Measurements from ENCODE around the gene GHRHR. TPM values are rescaled to one million over a fixed set of nuclear protein-coding genes. Genes with fewer than 3 reads are reported as not detected.

The GHRHR gene
- polyA plus RNA-seq, 1 experiment = not detected

- ChIA-PET CTCF (interaction anchor here (2.7 kb wide), 1 partner anchor 19 kb away, joined by 11 read pairs; no protein-coding TSS in a partner anchor), POLR2A (no interaction called here)
- Histone ChIP-seq H3K9me3 (ENCODE audit: control insufficient read depth, insufficient read depth, low read length) (no peaks in the 10 kb centered on the region), H3K27ac (ENCODE audit: low read depth, low read length) (no peak overlapping the region), H3K27me3 (ENCODE audit: control insufficient read depth, insufficient read depth, low read length) (peaks cover 9% of the 10 kb centered on the region), H3K4me3 (ENCODE audit: low read depth, low read length) (no peak overlapping the region)
- no peak for TF ChIP-seq CTCF (IDR thresholded peaks at IDR 0.05; ENCODE audit: low read depth, low read length)
- no peak for DNase-seq (ENCODE audit: low read depth, low spot score)
Observed at GRCh38 chr7:31002256-31002655, 38.5 kb downstream of the GHRHR start.

GRCh38 chr7:31003097-31003496 lies 39.3 kb downstream of the GHRHR start:
- POLR2A ChIA-PET = no interaction called here
- H3K27ac ChIP-seq (ENCODE audit: low read depth, low read length) = no peak overlapping the region
- no peak for DNase-seq (ENCODE audit: low read depth, low spot score)
- CTCF ChIA-PET = interaction anchor here (2.7 kb wide), 1 partner anchor 20 kb away, joined by 11 read pairs; no protein-coding TSS in a partner anchor
- no peak overlapping the region for H3K4me3 ChIP-seq (ENCODE audit: low read depth, low read length)
- TF ChIP-seq CTCF (IDR thresholded peaks at IDR 0.05; ENCODE audit: low read depth, low read length) = no peak
- peaks cover 9% of the 10 kb centered on the region for H3K27me3 ChIP-seq (ENCODE audit: control insufficient read depth, insufficient read depth, low read length)
- H3K9me3 ChIP-seq (ENCODE audit: control insufficient read depth, insufficient read depth, low read length) = no peaks in the 10 kb centered on the region

- no peak for DNase-seq (ENCODE audit: low read depth, low spot score)
- TF ChIP-seq CTCF (IDR thresholded peaks at IDR 0.05; ENCODE audit: low read depth, low read length) = no peak
- Histone ChIP-seq H3K9me3 (ENCODE audit: control insufficient read depth, insufficient read depth, low read length) (no peaks in the 10 kb centered on the region), H3K27me3 (ENCODE audit: control insufficient read depth, insufficient read depth, low read length) (peaks cover 9% of the 10 kb centered on the region), H3K27ac (ENCODE audit: low read depth, low read length) (no peak overlapping the region), H3K4me3 (ENCODE audit: low read depth, low read length) (no peak overlapping the region)
- CTCF ChIA-PET = interaction anchor here (2.7 kb wide), 1 partner anchor 20 kb away, joined by 11 read pairs; no protein-coding TSS in a partner anchor
- POLR2A ChIA-PET = no interaction called here
Observed at GRCh38 chr7:31003721-31004120, 40.0 kb downstream of the GHRHR start.

- no peak overlapping the region for H3K27ac ChIP-seq (ENCODE audit: low read depth, low read length)
- DNase-seq (ENCODE audit: low read depth, low spot score) = no peak
- CTCF ChIA-PET = interaction anchor here (1.4 kb wide), 1 partner anchor 118 kb away, joined by 5 read pairs; no protein-coding TSS in a partner anchor
- POLR2A ChIA-PET = no interaction called here
- H3K4me3 ChIP-seq (ENCODE audit: low read depth, low read length) = no peak overlapping the region
- no peaks in the 10 kb centered on the region for H3K9me3 ChIP-seq (ENCODE audit: control insufficient read depth, insufficient read depth, low read length)
- TF ChIP-seq CTCF (IDR thresholded peaks at IDR 0.05; ENCODE audit: low read depth, low read length) = no peak
- H3K27me3 ChIP-seq (ENCODE audit: control insufficient read depth, insufficient read depth, low read length) = peaks cover 9% of the 10 kb centered on the region
Observed at GRCh38 chr7:31004393-31004792, 40.6 kb downstream of the GHRHR start.

GRCh38 chr7:31006857-31007256 lies 43.1 kb downstream of the GHRHR start:
- Histone ChIP-seq H3K27me3 (ENCODE audit: control insufficient read depth, insufficient read depth, low read length) (peaks cover 5% of the 10 kb centered on the region), H3K4me3 (ENCODE audit: low read depth, low read length) (no peak overlapping the region), H3K27ac (ENCODE audit: low read depth, low read length) (no peak overlapping the region), H3K9me3 (ENCODE audit: control insufficient read depth, insufficient read depth, low read length) (no peaks in the 10 kb centered on the region)
- TF ChIP-seq CTCF (IDR thresholded peaks at IDR 0.05; ENCODE audit: low read depth, low read length) = no peak
- no peak for DNase-seq (ENCODE audit: low read depth, low spot score)
- CTCF ChIA-PET = no interaction called here
- POLR2A ChIA-PET = no interaction called here

Data from AG04450 (cell line).